SH-SY5Y (cell line): Measurements from ENCODE around the gene STARD7.

Experiments used
- GATA2 ChIP-seq: IDR thresholded peaks from 2 replicates; pipeline ENCODE4 v1.6.1; 2011; ENCODE audit warnings: mild to moderate bottlenecking, low read depth, low read length
- GATA3 ChIP-seq: IDR thresholded peaks from 2 replicates; pipeline ENCODE4 v1.6.1; 2011; ENCODE audit warnings: low read depth, mild to moderate bottlenecking, low read length, moderate library complexity

GRCh38 chr2:96174251-96175144 is 34.1 kb downstream of the STARD7 start:
- no peak for TF ChIP-seq GATA2
- no peak for TF ChIP-seq GATA3
